Vagina (tissue), 2 donors: ENCODE measurements around the gene L3MBTL4. TPM values are rescaled to one million over a fixed set of nuclear protein-coding genes. Genes with fewer than 3 reads are reported as not detected.

Experiments
- DNase-seq, 2 donors: peaks; one replicate each; pipeline ENCODE4 v3.0.0-alpha.2; 2017; ENCODE audit errors: extremely low spot score in 2 of 2
- H3K27ac ChIP-seq: fragments of 200-600 bp; sonication (generic); one replicate; pipeline ENCODE4 v1.5.1; 2019
- H3K27me3 ChIP-seq: fragments of 200-600 bp; sonication (generic); one replicate; pipeline ENCODE4 v1.5.1; 2019
- H3K36me3 ChIP-seq, 2 donors: fragments of 200-600 bp; sonication (generic); one replicate each; pipeline ENCODE4 v1.5.1; 2017 to 2019
- H3K4me1 ChIP-seq: fragments of 200-600 bp; sonication (generic); one replicate; pipeline ENCODE4 v1.5.1; 2019
- H3K4me3 ChIP-seq, 2 donors: fragments of 200-600 bp; sonication (generic); 1 replicate in 1 of 2; 2 replicates in 1 of 2; pipeline ENCODE4 v1.5.1; 2016 to 2019
- H3K9me3 ChIP-seq: fragments of 200-600 bp; sonication (generic); one replicate; pipeline ENCODE4 v1.5.1; 2019
- CTCF ChIP-seq, 3 experiments: fragments of 450-650 bp in 2 of 3; fragments of 200-600 bp in 1 of 3; sonication (generic) in 1 of 3; IDR thresholded peaks; one replicate each; pipeline ENCODE4 v1.5.1; 2017 to 2019; ENCODE audit warnings: antibody characterized with exemption in 3 of 3, mild to moderate bottlenecking in 2 of 3, moderate library complexity in 2 of 3
- POLR2A ChIP-seq, 2 donors: fragments of 450-650 bp; IDR thresholded peaks; one replicate each; pipeline ENCODE4 v1.6.1; 2017; ENCODE audit warnings: antibody characterized with exemption in 2 of 2, mild to moderate bottlenecking in 2 of 2, moderate library complexity in 2 of 2
- POLR2AphosphoS5 ChIP-seq, 2 donors: sonication (generic); formaldehyde crosslinking; IDR thresholded peaks; one replicate each; pipeline ENCODE4 v1.9.0; 2017; ENCODE audit warnings: antibody characterized with exemption in 2 of 2, mild to moderate bottlenecking in 2 of 2, low read depth in 1 of 2; ENCODE audit not compliant: insufficient read depth in 1 of 2
- intact Hi-C: fragments of 100-400 bp; cut with DNase I; formaldehyde crosslinking; loops from one replicate; pipeline ENCODE4 v1.15.1; 2023
- total RNA-seq: library from RNA; depleted of rRNA; stranded (reverse); fragments of >200 nt; gene quantifications from one replicate; pipeline ENCODE4 v1.2.3, GENCODE V29; 2016

Gene L3MBTL4
- total RNA-seq, 1 donor from 2014 or later, result 9.6 TPM

DNA sequence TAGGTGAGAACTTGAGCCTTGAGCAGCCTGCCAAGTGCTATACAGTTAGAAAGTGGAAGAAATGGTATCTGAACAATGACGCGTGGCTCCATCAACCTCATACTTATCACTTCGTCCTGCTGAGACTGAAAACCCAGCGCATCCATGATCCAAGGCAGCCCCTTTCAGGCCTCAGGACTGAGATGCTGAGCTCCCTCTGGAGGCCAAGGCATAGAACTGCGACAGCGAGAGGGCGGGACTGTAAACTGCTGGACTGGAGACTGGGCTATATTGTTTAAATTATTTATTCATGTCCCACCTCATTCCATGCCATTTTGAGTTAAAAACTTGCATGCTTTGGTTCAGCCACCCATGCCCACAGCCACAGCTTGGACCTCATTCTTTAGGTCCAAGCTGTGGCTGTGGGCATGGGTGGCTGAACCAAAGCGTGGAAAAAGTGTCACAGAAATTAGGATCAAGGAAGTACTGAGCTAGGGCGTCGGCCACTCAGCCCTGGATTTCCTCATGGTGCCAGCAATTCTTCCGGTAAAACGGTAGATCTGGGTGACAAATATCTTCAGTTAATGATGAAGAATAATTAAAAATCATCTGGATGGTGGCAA lies 195.5 kb downstream of the L3MBTL4 start:
- H3K4me1 ChIP-seq, result no peaks in the 10 kb centered on the region
- no peaks in the 10 kb centered on the region for H3K36me3 ChIP-seq
- intact Hi-C loops, result no loop called here
- H3K27ac ChIP-seq, result no peak overlapping the region
- H3K9me3 ChIP-seq, result no peaks in the 10 kb centered on the region
- TF ChIP-seq POLR2A (IDR thresholded peaks at IDR 0.05) (no peak), POLR2AphosphoS5 (IDR thresholded peaks at IDR 0.05; ENCODE audit: insufficient read depth in 1 of 2, low read depth in 1 of 2) (no peak), CTCF (IDR thresholded peaks at IDR 0.05) (no peak)
- H3K4me3 ChIP-seq, result no peak overlapping the region
- DNase-seq, result no peak
- no peaks in the 10 kb centered on the region for H3K27me3 ChIP-seq

DNA sequence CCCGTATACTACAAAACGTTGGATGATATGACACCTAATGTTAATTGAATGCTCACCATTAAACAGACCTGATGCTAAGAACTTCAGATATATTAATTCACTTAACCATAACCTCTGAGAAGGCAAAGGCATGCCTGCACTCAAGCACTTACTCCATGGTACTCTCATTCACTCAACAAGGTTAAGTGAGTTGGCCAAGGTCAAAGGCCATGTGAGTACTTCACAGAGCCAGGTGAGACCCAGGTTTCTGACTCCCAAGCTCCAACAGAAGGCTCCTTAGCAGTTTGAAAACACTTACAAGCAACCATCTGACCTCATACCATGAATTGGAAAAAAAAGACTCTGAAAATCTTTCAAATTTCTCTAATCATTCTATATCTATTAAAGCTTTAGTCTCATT lies 198.8 kb downstream of the L3MBTL4 start:
- Histone ChIP-seq H3K27me3 (no peaks in the 10 kb centered on the region), H3K4me3 (no peak overlapping the region), H3K27ac (no peak overlapping the region), H3K36me3 (no peaks in the 10 kb centered on the region), H3K9me3 (no peaks in the 10 kb centered on the region), H3K4me1 (no peaks in the 10 kb centered on the region)
- TF ChIP-seq POLR2AphosphoS5 (IDR thresholded peaks at IDR 0.05; ENCODE audit: insufficient read depth in 1 of 2, low read depth in 1 of 2), result no peak
- TF ChIP-seq CTCF (IDR thresholded peaks at IDR 0.05), result no peak
- no peak for TF ChIP-seq POLR2A (IDR thresholded peaks at IDR 0.05)
- intact Hi-C loops, result no loop called here
- DNase-seq, result no peak

DNA sequence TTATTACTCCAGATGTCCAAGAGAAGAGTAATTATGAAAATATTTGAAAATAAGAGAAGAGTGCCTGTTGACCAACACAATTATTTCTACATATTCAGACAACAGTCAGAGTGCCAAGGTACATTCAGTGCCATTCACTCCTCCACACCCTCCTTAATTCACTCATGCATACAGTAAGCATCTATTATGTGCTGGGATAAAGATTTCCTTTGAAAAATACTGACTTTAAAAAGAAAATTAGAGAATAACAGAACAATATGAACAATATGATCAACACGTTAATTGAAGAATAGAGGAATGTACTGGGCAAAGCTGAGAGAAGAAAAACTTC lies 203.6 kb downstream of the L3MBTL4 start:
- no peaks in the 10 kb centered on the region for H3K27me3 ChIP-seq
- TF ChIP-seq POLR2AphosphoS5 (IDR thresholded peaks at IDR 0.05; ENCODE audit: insufficient read depth in 1 of 2, low read depth in 1 of 2), result no peak
- TF ChIP-seq CTCF (IDR thresholded peaks at IDR 0.05), result no peak
- no peak for TF ChIP-seq POLR2A (IDR thresholded peaks at IDR 0.05)
- intact Hi-C loops, result no loop called here
- H3K27ac ChIP-seq, result no peak overlapping the region
- no peaks in the 10 kb centered on the region for H3K4me1 ChIP-seq
- no peaks in the 10 kb centered on the region for H3K36me3 ChIP-seq
- no peak for DNase-seq
- no peak overlapping the region for H3K4me3 ChIP-seq
- H3K9me3 ChIP-seq, result no peaks in the 10 kb centered on the region

GRCh38 chr18:6210349-6211173 lies 204.2 kb downstream of the L3MBTL4 start:
- intact Hi-C loops, result no loop called here
- H3K36me3 ChIP-seq, result no peaks in the 10 kb centered on the region
- H3K27ac ChIP-seq, result no peak overlapping the region
- no peak overlapping the region for H3K4me3 ChIP-seq
- DNase-seq, result no peak
- no peaks in the 10 kb centered on the region for H3K27me3 ChIP-seq
- TF ChIP-seq POLR2AphosphoS5 (IDR thresholded peaks at IDR 0.05; ENCODE audit: insufficient read depth in 1 of 2, low read depth in 1 of 2) (no peak), CTCF (IDR thresholded peaks at IDR 0.05) (no peak), POLR2A (IDR thresholded peaks at IDR 0.05) (no peak)
- H3K4me1 ChIP-seq, result no peaks in the 10 kb centered on the region
- H3K9me3 ChIP-seq, result no peaks in the 10 kb centered on the region

- TF ChIP-seq CTCF (IDR thresholded peaks at IDR 0.05) (no peak), POLR2AphosphoS5 (IDR thresholded peaks at IDR 0.05; ENCODE audit: insufficient read depth in 1 of 2, low read depth in 1 of 2) (no peak), POLR2A (IDR thresholded peaks at IDR 0.05) (no peak)
- no peaks in the 10 kb centered on the region for H3K9me3 ChIP-seq
- H3K27me3 ChIP-seq, result no peaks in the 10 kb centered on the region
- no peaks in the 10 kb centered on the region for H3K36me3 ChIP-seq
- peaks cover 5% of the 10 kb centered on the region for H3K4me1 ChIP-seq
- no peak overlapping the region for H3K4me3 ChIP-seq
- no peak for DNase-seq
- intact Hi-C loops, result no loop called here
- no peak overlapping the region for H3K27ac ChIP-seq
Measured at GRCh38 chr18:6207941-6208340, 206.8 kb downstream of the L3MBTL4 start.
